ENCODE results near the gene OTULINL. TPM values are rescaled to one million over a fixed set of nuclear protein-coding genes. Genes with fewer than 3 reads are reported as not detected.

Gene OTULINL
- total and polyA plus RNA-seq, 2 experiments from 2014 or later: 0.27 to 0.95 TPM

DNA sequence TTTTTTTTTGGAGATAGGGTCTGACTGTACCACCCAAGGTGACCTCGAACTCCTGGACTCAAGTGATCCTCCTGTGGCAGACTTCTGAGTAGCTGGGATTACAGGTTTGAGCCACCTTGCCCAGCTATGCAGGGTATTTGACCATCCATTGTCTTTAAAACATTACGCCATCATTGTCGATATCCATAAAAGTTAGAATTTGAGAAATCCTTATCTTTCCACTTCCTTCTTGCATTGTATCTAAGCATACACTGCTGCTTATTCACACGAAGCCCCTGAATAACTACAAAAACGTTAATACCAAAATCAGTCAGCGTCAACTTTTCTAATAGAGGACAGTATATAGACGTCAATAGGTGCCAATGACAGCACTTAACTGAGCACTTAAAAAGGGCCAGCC is 5.4 kb upstream of the OTULINL start:
- H3K27me3 ChIP-seq: peaks cover 27% of the 10 kb centered on the region
- DNase-seq (ENCODE audit: low read depth in 1 of 2, low spot score in 1 of 2): no peak
- H3K4me3 ChIP-seq: no peak overlapping the region
- TF ChIP-seq CTCF (IDR thresholded peaks at IDR 0.05; ENCODE audit: low read depth, low read length): no peak
- H3K27ac ChIP-seq: no peak overlapping the region
- H3K9me3 ChIP-seq (ENCODE audit: low read depth): no peaks in the 10 kb centered on the region
- H3K36me3 ChIP-seq: no peaks in the 10 kb centered on the region
- H3K4me1 ChIP-seq (ENCODE audit: low read depth): no peaks in the 10 kb centered on the region

DNA sequence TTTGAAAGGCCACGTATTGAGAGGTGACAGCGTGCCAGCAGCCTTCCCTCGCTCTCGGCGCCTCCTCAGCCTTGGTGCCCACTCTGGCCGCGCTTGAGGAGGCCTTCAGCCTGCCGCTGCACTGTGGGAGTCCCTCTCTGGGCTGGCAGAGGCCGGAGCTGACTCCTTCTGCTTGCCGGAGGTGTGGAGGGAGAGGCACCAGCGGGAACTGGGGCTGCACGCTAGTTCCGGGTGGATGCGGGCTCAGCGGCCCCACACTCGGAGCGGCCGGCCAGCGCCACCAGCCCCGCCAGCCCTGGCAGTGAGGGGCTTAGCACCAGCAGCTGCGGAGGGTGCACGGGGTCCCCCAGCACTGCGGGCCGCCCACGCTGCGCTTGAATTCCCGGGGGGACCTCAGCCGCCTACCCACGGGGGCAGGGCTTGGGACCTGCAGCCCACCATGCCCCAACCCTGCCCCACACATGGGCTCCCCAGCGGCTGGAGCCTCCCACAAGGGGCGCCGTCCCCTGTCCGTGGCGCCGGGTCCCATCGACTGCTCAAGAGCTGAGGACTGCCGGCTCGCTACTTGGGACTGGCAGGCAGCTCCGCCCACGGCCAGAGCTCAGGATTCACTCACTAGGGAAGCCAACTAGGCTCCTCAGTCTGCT is 4.4 kb upstream of the OTULINL start:
- no peak for DNase-seq (ENCODE audit: low read depth in 1 of 2, low spot score in 1 of 2)
- no peak for TF ChIP-seq CTCF (IDR thresholded peaks at IDR 0.05; ENCODE audit: low read depth, low read length)
- Histone ChIP-seq H3K27ac (no peak overlapping the region), H3K27me3 (peaks cover 35% of the 10 kb centered on the region), H3K4me3 (no peak overlapping the region), H3K36me3 (no peaks in the 10 kb centered on the region), H3K4me1 (ENCODE audit: low read depth) (no peaks in the 10 kb centered on the region), H3K9me3 (ENCODE audit: low read depth) (no peaks in the 10 kb centered on the region)

DNA sequence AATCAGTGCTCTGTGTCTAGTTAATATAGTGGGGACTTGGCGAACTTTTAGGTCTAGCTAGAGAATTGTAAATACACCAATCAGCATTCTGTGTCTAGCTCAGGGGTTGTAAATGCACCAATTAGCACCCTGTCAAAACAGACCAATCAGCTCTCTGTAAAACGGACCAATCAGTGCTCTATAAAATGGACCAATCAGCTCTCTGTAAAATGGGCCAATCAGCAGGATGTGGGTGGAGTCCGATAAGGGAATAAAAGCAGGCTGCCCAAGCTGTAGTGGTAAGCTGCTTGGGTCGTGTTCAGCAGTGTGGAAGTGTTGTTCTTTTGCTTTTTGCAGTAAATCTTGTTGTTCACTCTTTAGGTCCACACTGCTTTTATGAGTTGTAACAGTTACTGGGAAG is 3.6 kb upstream of the OTULINL start:
- TF ChIP-seq CTCF (IDR thresholded peaks at IDR 0.05; ENCODE audit: low read depth, low read length): no peak
- Histone ChIP-seq H3K36me3 (no peaks in the 10 kb centered on the region), H3K4me3 (no peak overlapping the region), H3K27ac (no peak overlapping the region), H3K9me3 (ENCODE audit: low read depth) (no peaks in the 10 kb centered on the region), H3K4me1 (ENCODE audit: low read depth) (no peaks in the 10 kb centered on the region), H3K27me3 (peaks cover 43% of the 10 kb centered on the region)
- no peak for DNase-seq (ENCODE audit: low read depth in 1 of 2, low spot score in 1 of 2)

DNA sequence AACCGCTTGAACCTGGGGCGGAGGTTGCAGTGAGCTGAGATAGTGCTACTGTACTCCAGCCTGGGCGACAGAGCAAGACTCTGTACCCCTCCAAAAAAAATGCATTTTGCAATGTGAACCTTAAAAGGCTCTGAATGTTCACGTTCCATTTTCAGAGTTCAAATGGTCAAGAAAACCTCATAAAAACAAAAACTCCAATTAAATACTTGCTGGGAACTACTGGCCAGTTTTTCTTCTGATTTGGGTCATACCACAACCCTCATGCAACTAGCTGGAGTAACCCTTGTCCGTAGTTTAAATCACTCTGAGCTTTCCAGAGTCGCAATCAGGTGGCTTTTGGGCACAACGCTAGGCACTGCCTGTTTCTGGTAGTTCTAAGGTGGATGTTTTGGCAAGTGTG is 2.3 kb upstream of the OTULINL start:
- Histone ChIP-seq H3K36me3 (no peaks in the 10 kb centered on the region), H3K4me3 (no peak overlapping the region), H3K27ac (no peak overlapping the region), H3K9me3 (ENCODE audit: low read depth) (no peaks in the 10 kb centered on the region), H3K4me1 (ENCODE audit: low read depth) (no peaks in the 10 kb centered on the region), H3K27me3 (peaks cover 56% of the 10 kb centered on the region)
- no peak for TF ChIP-seq CTCF (IDR thresholded peaks at IDR 0.05; ENCODE audit: low read depth, low read length)
- DNase-seq (ENCODE audit: low read depth in 1 of 2, low spot score in 1 of 2): no peak

DNA sequence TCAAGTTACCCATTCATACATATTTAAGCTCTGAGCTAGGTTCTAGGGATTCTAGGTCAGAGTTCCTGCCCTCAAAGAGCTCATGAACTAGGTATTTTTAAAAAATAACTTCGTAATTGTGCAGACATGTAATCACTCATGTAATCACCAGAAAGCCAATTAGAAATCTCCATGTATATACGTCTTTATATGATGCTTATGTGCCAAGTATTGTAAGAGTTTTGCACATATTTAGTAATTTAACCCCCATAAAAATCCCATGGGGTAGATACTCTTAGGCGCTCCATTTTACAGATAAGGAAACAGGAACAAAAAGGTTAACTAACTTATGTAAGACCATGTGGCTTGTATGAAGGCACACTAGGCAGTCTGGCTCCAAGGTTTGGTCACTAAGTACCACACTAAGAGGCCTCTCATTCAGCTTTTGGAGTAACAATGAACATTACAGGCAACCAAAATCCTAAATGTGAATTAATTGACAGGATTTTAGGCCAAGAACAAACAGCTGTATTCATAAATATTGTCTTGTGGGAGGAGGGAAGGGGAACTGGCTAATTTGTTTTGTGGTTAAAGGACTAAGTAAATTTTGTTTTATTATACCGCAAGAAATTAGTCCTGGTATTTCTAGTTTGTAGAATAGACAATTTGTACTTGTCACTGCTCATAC is 1.7 kb upstream of the OTULINL start:
- no peaks in the 10 kb centered on the region for H3K9me3 ChIP-seq (ENCODE audit: low read depth)
- H3K4me3 ChIP-seq: no peak overlapping the region
- no peaks in the 10 kb centered on the region for H3K4me1 ChIP-seq (ENCODE audit: low read depth)
- DNase-seq (ENCODE audit: low read depth in 1 of 2, low spot score in 1 of 2): no peak
- peaks cover 60% of the 10 kb centered on the region for H3K27me3 ChIP-seq
- H3K27ac ChIP-seq: no peak overlapping the region
- no peaks in the 10 kb centered on the region for H3K36me3 ChIP-seq
- no peak for TF ChIP-seq CTCF (IDR thresholded peaks at IDR 0.05; ENCODE audit: low read depth, low read length)

Measured in cardiac muscle cell (in vitro differentiated cells and primary cell).